Neural progenitor cell (in vitro differentiated cells): Measurements from ENCODE around the gene CCDC47.

Source experiments
- CTCF ChIP-seq: fragments of 200-600 bp; sonication (generic); IDR thresholded peaks from 2 replicates; pipeline ENCODE4 v1.5.1; 2017; ENCODE audit warnings: antibody characterized with exemption, mild to moderate bottlenecking
- EZH2 ChIP-seq: fragments of 200-600 bp; sonication (generic); IDR thresholded peaks from 2 replicates; pipeline ENCODE4 v1.6.1; 2017; ENCODE audit warnings: antibody characterized with exemption, mild to moderate bottlenecking, moderate library complexity
- EZH2phosphoT487 ChIP-seq: fragments of 200-600 bp; sonication (generic); IDR thresholded peaks from 2 replicates; pipeline ENCODE4 v1.6.1; 2017; ENCODE audit warnings: antibody characterized with exemption

- TF ChIP-seq CTCF (no peak), EZH2 (no peak), EZH2phosphoT487 (no peak)
These were observed 71.3 kb downstream of the CCDC47 start for GRCh38 chr17:63701868-63702720.
